HG03520 (cell line): Measurements from ENCODE around the gene STK10.

Source experiments
- ATAC-seq: cut with Tn5 transposase; IDR thresholded peaks from one replicate; pipeline ENCODE4 v1.9.1; 2021; ENCODE audit warnings: mild to moderate bottlenecking, moderate library complexity; ENCODE audit not compliant: unreplicated experiment

STK10 gene

GRCh38 chr5:172189693-172190296 lies 1.8 kb upstream of the STK10 start:
- no peak for ATAC-seq

- no peak for ATAC-seq
Observed at GRCh38 chr5:172188893-172189692, 1.1 kb upstream of the STK10 start.

- peak; percentile 22 for ATAC-seq
Observed at GRCh38 chr5:172187118-172188032, 649 bp downstream of the STK10 start.

GRCh38 chr5:172186114-172186695 lies 1.8 kb downstream of the STK10 start:
- ATAC-seq: no peak

GRCh38 chr5:172185096-172185461 lies 2.9 kb downstream of the STK10 start:
- ATAC-seq: no peak

- no peak for ATAC-seq
Observed at GRCh38 chr5:172183881-172184280, 4.1 kb downstream of the STK10 start.

GRCh38 chr5:172182291-172182690 lies 5.7 kb downstream of the STK10 start:
- no peak for ATAC-seq

- no peak for ATAC-seq
Observed at GRCh38 chr5:172180936-172181335, 7.1 kb downstream of the STK10 start.

- ATAC-seq: no peak
Observed at GRCh38 chr5:172178991-172179989, 8.7 kb downstream of the STK10 start.

GRCh38 chr5:172178301-172178987 lies 9.6 kb downstream of the STK10 start:
- no peak for ATAC-seq

- ATAC-seq: no peak
Observed at GRCh38 chr5:172177176-172177575, 10.8 kb downstream of the STK10 start.

- peak; percentile 53 for ATAC-seq
Observed at GRCh38 chr5:172175263-172175719, 12.7 kb downstream of the STK10 start.

GRCh38 chr5:172173564-172174153 lies 14.4 kb downstream of the STK10 start:
- ATAC-seq: no peak

- no peak for ATAC-seq
Observed at GRCh38 chr5:172172912-172173563, 15.0 kb downstream of the STK10 start.

GRCh38 chr5:172171118-172171517 lies 16.9 kb downstream of the STK10 start:
- ATAC-seq: no peak

- ATAC-seq: no peak
Observed at GRCh38 chr5:172170251-172170701, 17.7 kb downstream of the STK10 start.

GRCh38 chr5:172169216-172169615 lies 18.8 kb downstream of the STK10 start:
- ATAC-seq: no peak

- no peak for ATAC-seq
Observed at GRCh38 chr5:172168311-172168710, 19.7 kb downstream of the STK10 start.
